Endothelial cell of umbilical vein (primary cell): Measurements from ENCODE around the gene HPGD. TPM values are rescaled to one million over a fixed set of nuclear protein-coding genes. Genes with fewer than 3 reads are reported as not detected.

Experiments
- BruUV-seq: library from RNA; stranded (reverse); fragments of 400-500 nt; replicated peaks from 2 replicates; lab custom pipeline; 2021; lab: Mats Ljungman, UMichigan
- CTCF ChIA-PET: fragments of 300-600, 350-600 bp; sonication (Branson Sonifier 250); formaldehyde crosslinking; loops from one replicate; lab custom pipeline; 2021; ENCODE audit warnings: antibody characterized with exemption, inconsistent platforms; lab: Charles Lee
- POLR2A ChIA-PET: fragments of 300-600, 350-600 bp; sonication (Branson Sonifier 250); formaldehyde crosslinking; loops from one replicate; lab custom pipeline; 2021; ENCODE audit warnings: antibody characterized with exemption, inconsistent platforms; lab: Charles Lee
- DNase-seq: peaks from one replicate; pipeline ENCODE4 v3.0.0-alpha.2; 2011; ENCODE audit warnings: low read depth, low spot score
- FAIRE-seq: peaks from 2 replicates; lab custom pipeline; 2011; peaks lifted over from hg19 to GRCh38; lab: Jason Lieb, UNC
- H2AFZ ChIP-seq: 2 replicates; pipeline ENCODE4 v1.6.0; 2012; ENCODE audit warnings: low read depth, low read length, control low read depth, inconsistent platforms
- H3K27ac ChIP-seq: 2 replicates; pipeline ENCODE4 v1.5.1; 2011; ENCODE audit warnings: low read depth, mild to moderate bottlenecking, control low read depth, low read length, moderate library complexity; ENCODE audit not compliant: insufficient read depth
- H3K27me3 ChIP-seq, 2 experiments: 2 replicates each; pipeline versions ENCODE4 v1.6.0 to v1.6.1; 2011; ENCODE audit warnings: low read length in 2 of 2, mixed read lengths in 1 of 2; ENCODE audit not compliant: control insufficient read depth in 2 of 2, insufficient read depth in 2 of 2
- H3K36me3 ChIP-seq, 2 experiments: 2 replicates in 1 of 2; 3 replicates in 1 of 2; pipeline ENCODE4 v1.5.1; 2011; ENCODE audit warnings: low read length in 2 of 2, mild to moderate bottlenecking in 1 of 2, moderate library complexity in 1 of 2; ENCODE audit not compliant: control insufficient read depth in 2 of 2, insufficient read depth in 2 of 2; ENCODE audit errors: extremely low read depth in 1 of 2
- H3K4me1 ChIP-seq: 3 replicates; pipeline ENCODE4 v1.5.1; 2011; ENCODE audit warnings: mild to moderate bottlenecking, low read length; ENCODE audit not compliant: control insufficient read depth, insufficient read depth; ENCODE audit errors: extremely low read depth
- H3K4me2 ChIP-seq: 2 replicates; pipeline ENCODE4 v1.6.1; 2011; ENCODE audit warnings: low read length, control low read depth, mixed read lengths; ENCODE audit not compliant: insufficient read depth
- H3K4me3 ChIP-seq, 3 experiments: fragments of 200-600 bp in 1 of 3; sonication (generic), shearing (Covaris generic) in 1 of 3; replicated peaks in 1 of 3; 2 replicates each; pipeline ENCODE4 v1.5.1; 2011 to 2016; ENCODE audit warnings: control low read depth in 3 of 3, low read length in 3 of 3, mild to moderate bottlenecking in 2 of 3, inconsistent platforms in 1 of 3, low read depth in 1 of 3, moderate library complexity in 1 of 3; ENCODE audit not compliant: insufficient read depth in 1 of 3
- H3K79me2 ChIP-seq: 2 replicates; pipeline ENCODE4 v1.6.0; 2012; ENCODE audit warnings: low read length, inconsistent platforms; ENCODE audit not compliant: control insufficient read depth, insufficient read depth
- H3K9ac ChIP-seq: replicated peaks from 2 replicates; pipeline ENCODE3; 2011; ENCODE audit warnings: low read length, control low read depth; ENCODE audit not compliant: insufficient read depth; ENCODE audit errors: extremely low read depth
- H3K9me1 ChIP-seq: replicated peaks from 3 replicates; pipeline ENCODE4 v1.6.0; 2011; ENCODE audit warnings: mild to moderate bottlenecking, low read length; ENCODE audit not compliant: control insufficient read depth, insufficient read depth; ENCODE audit errors: extremely low read depth
- H3K9me3 ChIP-seq: replicated peaks from 2 replicates; pipeline ENCODE4 v1.5.1; 2012; ENCODE audit warnings: low read length, inconsistent platforms; ENCODE audit not compliant: control insufficient read depth, insufficient read depth
- H4K20me1 ChIP-seq: replicated peaks from 2 replicates; pipeline ENCODE3; 2011; ENCODE audit warnings: mild to moderate bottlenecking, low read length; ENCODE audit not compliant: control insufficient read depth, insufficient read depth; ENCODE audit errors: extremely low read depth
- EZH2 ChIP-seq: IDR thresholded peaks from 2 replicates; pipeline ENCODE4 v1.6.1; 2012; ENCODE audit warnings: borderline replicate concordance, low read depth, mild to moderate bottlenecking, moderate library complexity, low read length, inconsistent platforms; ENCODE audit not compliant: severe bottlenecking
- FOS ChIP-seq: IDR thresholded peaks from 2 replicates; pipeline ENCODE4 v1.6.1; 2011; ENCODE audit warnings: mild to moderate bottlenecking, low read length, moderate library complexity, borderline replicate concordance; ENCODE audit not compliant: insufficient read depth
- GATA2 ChIP-seq: IDR thresholded peaks from 2 replicates; pipeline ENCODE4 v1.7.0; 2011; ENCODE audit warnings: low read depth, mild to moderate bottlenecking, moderate library complexity, mixed read lengths, low read length; ENCODE audit not compliant: insufficient read length, insufficient read depth
- JUN ChIP-seq: IDR thresholded peaks from 2 replicates; pipeline ENCODE4 v1.6.1; 2011; ENCODE audit warnings: borderline replicate concordance, low read depth; ENCODE audit not compliant: insufficient read length, insufficient read depth
- MYC ChIP-seq: IDR thresholded peaks from one replicate; pipeline ENCODE4 v1.6.1; 2011; ENCODE audit warnings: mild to moderate bottlenecking, low read depth, low read length
- POLR2A ChIP-seq: IDR thresholded peaks from 2 replicates; pipeline ENCODE4 v1.6.1; 2012; ENCODE audit warnings: low read depth, mild to moderate bottlenecking, control low read depth, low read length
- POLR2AphosphoS5 ChIP-seq: IDR thresholded peaks from 2 replicates; pipeline ENCODE4 v1.6.1; 2012; ENCODE audit warnings: low read depth, mild to moderate bottlenecking, control low read depth, low read length, moderate library complexity; ENCODE audit not compliant: insufficient read depth
- dilution Hi-C: fragments of 300-500 bp; cut with MboI; formaldehyde crosslinking; loops from one replicate; pipeline ENCODE4 v1.15.0; 2019; ENCODE audit warnings: low sequenced_read_pairs; ENCODE audit not compliant: extremely low pct_ligation_motif_present
- intact Hi-C: fragments of 100-400 bp; cut with micrococcal nuclease; formaldehyde crosslinking; loops from one replicate; pipeline ENCODE4 v1.10.0; 2022
- polyA plus RNA-seq, 4 experiments: library from polyadenylated mRNA; depleted of rRNA in 3 of 4; stranded (reverse) in 3 of 4; unstranded in 1 of 4; fragments of >200 nt; gene quantifications; 2 replicates each; pipeline versions ENCODE4 v1.2.1 to v1.2.3, GENCODE V29; 2011 to 2012; ENCODE audit warnings: missing spikeins in 1 of 4
- total RNA-seq: library from RNA; stranded (reverse); gene quantifications from 2 replicates; pipeline ENCODE4 v1.2.3, GENCODE V29; 2021
- TF ChIP-seq, protein P1 (sequence below): IDR thresholded peaks from 2 replicates; pipeline ENCODE4 v1.6.1; 2011; ENCODE audit not compliant: insufficient read depth, insufficient read length
- TF ChIP-seq, protein P2 (sequence below), 2 donors: IDR thresholded peaks; 1 replicate in 1 of 2; 2 replicates in 1 of 2; pipeline ENCODE4 v1.5.1; 2011; ENCODE audit warnings: low read length in 2 of 2, mild to moderate bottlenecking in 2 of 2, moderate library complexity in 2 of 2, control low read depth in 1 of 2, inconsistent platforms in 1 of 2, low read depth in 1 of 2; ENCODE audit not compliant: insufficient read depth in 1 of 2; ENCODE audit errors: extremely low read depth in 1 of 2

HPGD gene
- total and polyA plus RNA-seq, 2 donors (not counting 3 experiments of a cell fraction or from before 2014, with no cell fraction given): not detected

DNA sequence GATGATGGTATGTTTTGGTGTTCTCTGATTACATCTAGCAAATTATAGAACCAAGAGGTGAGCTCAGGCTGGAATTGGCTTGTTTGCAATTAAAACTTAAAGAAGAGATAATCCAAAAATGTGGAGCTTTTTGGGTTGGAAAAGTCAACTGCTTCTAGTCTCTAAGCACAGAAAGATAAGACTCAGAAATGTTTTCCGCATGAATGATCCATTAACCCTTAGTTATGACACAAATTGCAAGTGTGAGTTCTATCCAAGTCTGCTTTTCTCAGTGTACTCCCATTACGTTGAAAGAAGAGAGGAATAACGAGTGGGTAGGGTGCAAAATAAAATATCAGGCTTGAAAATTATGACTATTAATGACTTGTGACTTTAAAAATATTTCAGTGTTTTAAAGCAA is 38.5 kb downstream of the HPGD start:
- no peaks in the 10 kb centered on the region for H3K27me3 ChIP-seq
- dilution Hi-C loops (no loop called here), intact Hi-C loops (no loop called here)
- H3K9me3 ChIP-seq: no peaks in the 10 kb centered on the region
- no peaks in the 10 kb centered on the region for H3K9me1 ChIP-seq
- TF ChIP-seq FOS (no peak), JUN (no peak), POLR2AphosphoS5 (no peak), EZH2 (no peak), POLR2A (no peak), GATA2 (no peak), MYC (no peak)
- TF ChIP-seq, protein P1, sequence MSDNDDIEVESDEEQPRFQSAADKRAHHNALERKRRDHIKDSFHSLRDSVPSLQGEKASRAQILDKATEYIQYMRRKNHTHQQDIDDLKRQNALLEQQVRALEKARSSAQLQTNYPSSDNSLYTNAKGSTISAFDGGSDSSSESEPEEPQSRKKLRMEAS: no peak
- TF ChIP-seq, protein P2, sequence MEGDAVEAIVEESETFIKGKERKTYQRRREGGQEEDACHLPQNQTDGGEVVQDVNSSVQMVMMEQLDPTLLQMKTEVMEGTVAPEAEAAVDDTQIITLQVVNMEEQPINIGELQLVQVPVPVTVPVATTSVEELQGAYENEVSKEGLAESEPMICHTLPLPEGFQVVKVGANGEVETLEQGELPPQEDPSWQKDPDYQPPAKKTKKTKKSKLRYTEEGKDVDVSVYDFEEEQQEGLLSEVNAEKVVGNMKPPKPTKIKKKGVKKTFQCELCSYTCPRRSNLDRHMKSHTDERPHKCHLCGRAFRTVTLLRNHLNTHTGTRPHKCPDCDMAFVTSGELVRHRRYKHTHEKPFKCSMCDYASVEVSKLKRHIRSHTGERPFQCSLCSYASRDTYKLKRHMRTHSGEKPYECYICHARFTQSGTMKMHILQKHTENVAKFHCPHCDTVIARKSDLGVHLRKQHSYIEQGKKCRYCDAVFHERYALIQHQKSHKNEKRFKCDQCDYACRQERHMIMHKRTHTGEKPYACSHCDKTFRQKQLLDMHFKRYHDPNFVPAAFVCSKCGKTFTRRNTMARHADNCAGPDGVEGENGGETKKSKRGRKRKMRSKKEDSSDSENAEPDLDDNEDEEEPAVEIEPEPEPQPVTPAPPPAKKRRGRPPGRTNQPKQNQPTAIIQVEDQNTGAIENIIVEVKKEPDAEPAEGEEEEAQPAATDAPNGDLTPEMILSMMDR (IDR thresholded peaks at IDR 0.05; ENCODE audit: extremely low read depth in 1 of 2, insufficient read depth in 1 of 2, low read depth in 1 of 2, low read length in 2 of 2): no peak
- BruUV-seq: no TSS peak
- no peak overlapping the region for H2AFZ ChIP-seq
- CTCF ChIA-PET: no interaction called here
- no peak overlapping the region for H3K9ac ChIP-seq
- no peaks in the 10 kb centered on the region for H3K79me2 ChIP-seq
- DNase-seq (no peak), FAIRE-seq (no peak)
- no peaks in the 10 kb centered on the region for H4K20me1 ChIP-seq
- no peaks in the 10 kb centered on the region for H3K36me3 ChIP-seq
- no peak overlapping the region for H3K4me2 ChIP-seq
- no peak overlapping the region for H3K4me3 ChIP-seq
- no peak overlapping the region for H3K27ac ChIP-seq
- H3K4me1 ChIP-seq: no peaks in the 10 kb centered on the region
- POLR2A ChIA-PET: no interaction called here
